ENCODE measurements around the gene INPP4A.

The INPP4A gene

DNA sequence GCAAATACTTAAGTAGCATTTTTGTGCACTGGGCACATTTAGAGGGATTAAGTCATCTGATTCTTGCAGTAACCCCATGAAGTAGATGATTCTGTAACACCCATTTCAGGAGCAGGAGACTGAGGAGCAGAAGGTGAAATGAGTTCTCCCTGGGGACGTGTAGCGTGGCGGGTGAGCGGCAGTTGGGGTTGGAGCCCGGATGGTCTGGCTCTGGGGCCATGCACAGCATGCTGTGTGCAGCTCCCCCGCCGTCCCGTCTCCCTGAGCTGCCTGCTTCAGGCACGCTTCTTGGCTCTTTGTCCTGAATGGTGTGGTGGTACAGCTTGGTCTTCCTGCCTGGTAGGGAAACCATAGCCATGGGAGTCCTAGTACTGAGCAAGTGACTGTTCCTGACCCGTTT is 32.4 kb downstream of the INPP4A start:
- TF ChIP-seq, protein P1, sequence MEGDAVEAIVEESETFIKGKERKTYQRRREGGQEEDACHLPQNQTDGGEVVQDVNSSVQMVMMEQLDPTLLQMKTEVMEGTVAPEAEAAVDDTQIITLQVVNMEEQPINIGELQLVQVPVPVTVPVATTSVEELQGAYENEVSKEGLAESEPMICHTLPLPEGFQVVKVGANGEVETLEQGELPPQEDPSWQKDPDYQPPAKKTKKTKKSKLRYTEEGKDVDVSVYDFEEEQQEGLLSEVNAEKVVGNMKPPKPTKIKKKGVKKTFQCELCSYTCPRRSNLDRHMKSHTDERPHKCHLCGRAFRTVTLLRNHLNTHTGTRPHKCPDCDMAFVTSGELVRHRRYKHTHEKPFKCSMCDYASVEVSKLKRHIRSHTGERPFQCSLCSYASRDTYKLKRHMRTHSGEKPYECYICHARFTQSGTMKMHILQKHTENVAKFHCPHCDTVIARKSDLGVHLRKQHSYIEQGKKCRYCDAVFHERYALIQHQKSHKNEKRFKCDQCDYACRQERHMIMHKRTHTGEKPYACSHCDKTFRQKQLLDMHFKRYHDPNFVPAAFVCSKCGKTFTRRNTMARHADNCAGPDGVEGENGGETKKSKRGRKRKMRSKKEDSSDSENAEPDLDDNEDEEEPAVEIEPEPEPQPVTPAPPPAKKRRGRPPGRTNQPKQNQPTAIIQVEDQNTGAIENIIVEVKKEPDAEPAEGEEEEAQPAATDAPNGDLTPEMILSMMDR (IDR thresholded peaks at IDR 0.05; ENCODE audit: insufficient read depth, low read depth, low read length, missing control alignments), result no peak
- H3K4me3 ChIP-seq (ENCODE audit: low read depth, low read length), result no peak overlapping the region
- no peak for DNase-seq (ENCODE audit: low read depth)

DNA sequence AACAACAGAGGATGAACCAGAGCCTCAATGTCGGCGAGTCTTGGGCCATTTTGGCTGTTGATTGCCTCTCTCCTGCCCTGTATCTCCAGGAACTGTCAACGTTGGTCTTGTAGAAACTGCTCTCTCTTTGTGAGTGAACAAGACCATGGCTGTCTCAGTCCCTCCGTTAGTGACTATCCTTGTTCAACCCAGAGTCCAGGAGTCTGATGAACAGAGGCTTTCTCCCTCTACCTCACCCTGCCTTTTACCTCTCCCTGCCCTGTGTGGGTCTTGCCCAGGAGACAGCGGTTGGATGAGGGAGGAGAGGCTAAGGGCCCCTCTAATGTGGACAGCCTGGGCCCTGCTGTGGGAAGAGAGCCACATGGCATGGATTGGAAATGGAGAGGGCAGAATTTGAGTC is 32.8 kb downstream of the INPP4A start:
- H3K4me3 ChIP-seq (ENCODE audit: low read depth, low read length), result no peak overlapping the region
- no peak for DNase-seq (ENCODE audit: low read depth)
- TF ChIP-seq, protein P1 (IDR thresholded peaks at IDR 0.05; ENCODE audit: insufficient read depth, low read depth, low read length, missing control alignments), result no peak

DNA sequence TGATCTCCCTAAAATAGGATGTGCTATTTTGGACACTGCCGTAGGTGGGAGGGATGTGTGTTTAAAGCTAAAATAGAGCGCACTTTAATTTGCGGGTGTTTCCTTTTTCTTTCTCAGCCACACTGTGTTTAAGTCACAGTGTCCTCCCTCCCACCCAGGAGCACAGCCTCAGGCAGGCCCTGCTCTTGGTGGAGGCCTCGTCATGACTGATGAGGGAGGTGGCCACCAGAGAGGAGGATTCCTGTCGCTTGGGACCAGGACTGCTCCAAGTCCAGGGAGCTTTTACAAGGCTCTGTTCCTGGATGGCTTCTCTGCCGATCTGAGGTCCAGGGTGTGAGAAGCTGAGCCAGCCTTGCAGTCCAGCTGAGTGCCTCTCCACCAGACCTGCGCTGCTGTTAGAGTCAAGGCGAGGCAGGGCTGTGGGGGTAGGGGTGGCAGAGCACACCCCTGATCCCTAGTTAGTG is 33.5 kb downstream of the INPP4A start:
- TF ChIP-seq, protein P1 (IDR thresholded peaks at IDR 0.05; ENCODE audit: insufficient read depth, low read depth, low read length, missing control alignments), result no peak
- no peak for DNase-seq (ENCODE audit: low read depth)
- no peak overlapping the region for H3K4me3 ChIP-seq (ENCODE audit: low read depth, low read length)

DNA sequence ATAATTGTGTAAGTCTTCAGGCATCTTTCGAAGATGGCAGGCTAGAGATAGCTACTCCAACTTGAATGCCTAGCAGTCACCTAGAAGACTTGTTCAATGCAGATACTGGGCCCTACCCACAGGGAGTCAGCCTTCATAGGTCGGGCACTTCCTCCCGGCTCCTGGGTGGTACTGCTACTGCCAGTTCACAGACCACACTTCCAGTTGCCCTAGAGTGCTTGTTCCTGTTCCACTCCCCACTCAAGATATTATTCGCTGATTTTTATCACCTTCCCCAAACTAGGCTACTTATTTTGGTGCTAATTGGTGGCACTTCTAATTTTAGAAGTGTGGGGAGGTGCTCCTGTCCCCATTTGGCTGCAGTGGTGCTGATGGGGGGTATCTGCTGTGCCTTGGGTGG is 34.2 kb downstream of the INPP4A start:
- DNase-seq (ENCODE audit: low read depth), result no peak
- TF ChIP-seq, protein P1 (IDR thresholded peaks at IDR 0.05; ENCODE audit: insufficient read depth, low read depth, low read length, missing control alignments), result no peak
- no peak overlapping the region for H3K4me3 ChIP-seq (ENCODE audit: low read depth, low read length)

DNA sequence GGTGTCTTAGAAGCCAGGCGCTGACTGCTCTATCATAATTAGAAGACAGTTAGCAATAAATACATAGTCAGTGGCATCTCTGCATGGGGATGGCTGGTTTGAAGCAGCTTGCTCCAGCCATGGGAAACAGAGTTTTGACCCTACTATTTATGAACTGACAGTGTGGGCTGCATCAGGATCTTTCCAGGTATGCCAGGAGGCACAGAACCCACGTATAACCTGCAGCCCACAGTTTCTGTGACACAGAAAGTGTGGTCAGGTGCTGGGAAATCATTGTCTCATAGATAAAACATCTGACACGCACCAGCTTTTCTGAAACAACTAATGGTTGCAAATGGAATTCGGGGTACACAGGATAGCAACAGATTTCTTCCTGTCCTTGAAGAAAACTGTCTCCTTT is 34.7 kb downstream of the INPP4A start:
- no peak for DNase-seq (ENCODE audit: low read depth)

DNA sequence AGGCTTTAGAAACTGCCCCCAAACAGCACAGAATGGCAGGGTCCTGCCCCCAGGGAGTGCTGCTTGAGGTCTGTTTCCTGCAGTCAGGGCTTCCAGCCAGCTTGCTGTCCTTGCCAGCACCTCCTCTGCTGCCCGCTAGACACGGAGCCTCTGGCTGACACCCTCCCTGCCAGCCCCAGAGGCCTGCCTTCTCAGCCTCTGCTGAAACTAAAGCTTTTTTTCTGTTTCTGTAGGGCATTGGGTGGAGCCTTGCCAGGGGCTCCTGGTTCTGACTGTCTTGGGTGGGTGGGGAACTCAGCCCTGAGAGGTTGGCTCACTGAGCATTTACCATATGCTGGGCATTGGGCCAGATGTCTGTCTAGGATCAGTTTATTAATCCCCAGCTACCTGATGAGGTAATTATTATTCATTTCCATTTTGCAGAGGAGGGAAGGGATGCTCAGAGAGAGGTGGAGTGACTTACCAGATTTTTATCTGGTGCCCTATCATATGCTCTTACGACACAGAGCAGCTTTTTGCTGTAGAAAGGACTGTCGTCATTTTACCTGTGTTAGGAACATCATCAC is 35.4 kb downstream of the INPP4A start:
- TF ChIP-seq, protein P1 (IDR thresholded peaks at IDR 0.05; ENCODE audit: insufficient read depth, low read depth, low read length, missing control alignments), result no peak
- peak; percentile 79 for DNase-seq (ENCODE audit: low read depth)
- H3K4me3 ChIP-seq (ENCODE audit: low read depth, low read length), result no peak overlapping the region

More for the DNA sequence above, 34.7 kb downstream of the INPP4A start:
- TF ChIP-seq, protein P1 (IDR thresholded peaks at IDR 0.05; ENCODE audit: insufficient read depth, low read depth, low read length, missing control alignments), result no peak
- no peak overlapping the region for H3K4me3 ChIP-seq (ENCODE audit: low read depth, low read length)

DNA sequence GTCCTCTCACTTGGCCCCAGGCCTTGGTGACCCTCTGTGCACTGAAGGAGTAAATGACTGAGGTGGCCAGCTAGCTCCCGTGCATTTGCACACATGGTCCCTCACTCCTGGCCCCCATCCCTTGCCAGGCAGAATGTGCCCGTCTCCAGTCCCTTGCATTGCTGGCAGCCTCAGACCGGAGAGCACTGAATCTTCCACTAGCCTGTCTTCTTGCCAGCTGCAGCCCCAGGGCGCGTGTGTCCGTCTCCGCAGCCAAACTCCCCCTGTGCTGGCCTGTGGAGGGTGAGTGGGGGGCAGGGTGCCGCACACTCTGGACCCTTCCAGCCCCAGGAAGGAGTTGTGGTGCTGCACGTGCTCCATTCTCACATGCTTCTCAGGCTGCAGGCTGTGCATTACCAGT is 35.9 kb downstream of the INPP4A start:
- no peak overlapping the region for H3K4me3 ChIP-seq (ENCODE audit: low read depth, low read length)
- TF ChIP-seq, protein P1 (IDR thresholded peaks at IDR 0.05; ENCODE audit: insufficient read depth, low read depth, low read length, missing control alignments), result no peak
- no peak for DNase-seq (ENCODE audit: low read depth)

Data from GM12865 (cell line).